Mesenchymal stem cell (in vitro differentiated cells and primary cell): Measurements from ENCODE around the gene TRAPPC2L.

Experiments
- DNase-seq: peaks from one replicate; pipeline ENCODE4 v3.0.0-alpha.2; 2013
- H2AFZ ChIP-seq: one replicate; pipeline ENCODE4 v1.6.1; 2013; ENCODE audit warnings: low read depth, mild to moderate bottlenecking, control low read depth, inconsistent platforms, low read length, moderate library complexity
- H2AK5ac ChIP-seq: 2 replicates; pipeline ENCODE4 v1.6.1; 2013; ENCODE audit warnings: low read length, moderate library complexity, mild to moderate bottlenecking, inconsistent platforms; ENCODE audit not compliant: severe bottlenecking
- H2BK120ac ChIP-seq: one replicate; pipeline ENCODE4 v1.6.1; 2013; ENCODE audit warnings: low read depth, mild to moderate bottlenecking, inconsistent platforms, low read length, moderate library complexity
- H2BK12ac ChIP-seq, 2 experiments: one replicate each; pipeline ENCODE4 v1.6.1; 2013; ENCODE audit warnings: inconsistent platforms in 2 of 2, low read length in 2 of 2, mild to moderate bottlenecking in 2 of 2, moderate library complexity in 2 of 2, control low read depth in 1 of 2
- H2BK15ac ChIP-seq: one replicate; pipeline ENCODE4 v1.6.1; 2013; ENCODE audit warnings: mild to moderate bottlenecking, low read depth, inconsistent platforms; ENCODE audit not compliant: poor library complexity, severe bottlenecking
- H2BK5ac ChIP-seq: 2 replicates; pipeline ENCODE4 v1.6.1; 2013; ENCODE audit warnings: low read depth, mild to moderate bottlenecking, low read length, control low read depth, inconsistent platforms; ENCODE audit not compliant: poor library complexity, severe bottlenecking
- H3K14ac ChIP-seq, 2 experiments: one replicate each; pipeline ENCODE4 v1.6.1; 2013; ENCODE audit warnings: inconsistent platforms in 2 of 2, low read length in 2 of 2, control low read depth in 1 of 2, mild to moderate bottlenecking in 1 of 2, moderate library complexity in 1 of 2
- H3K18ac ChIP-seq, 2 experiments: one replicate each; pipeline ENCODE4 v1.6.1; 2013; ENCODE audit warnings: inconsistent platforms in 2 of 2, low read length in 2 of 2, control low read depth in 1 of 2, low read depth in 1 of 2, mild to moderate bottlenecking in 1 of 2
- H3K23ac ChIP-seq, 2 experiments: one replicate each; pipeline ENCODE4 v1.6.1; 2013; ENCODE audit warnings: inconsistent platforms in 2 of 2, low read length in 2 of 2, mild to moderate bottlenecking in 2 of 2, moderate library complexity in 2 of 2, control low read depth in 1 of 2
- H3K27ac ChIP-seq: 2 replicates; pipeline ENCODE4 v1.5.1; 2013; ENCODE audit warnings: mild to moderate bottlenecking, moderate library complexity, low read length, control low read depth, inconsistent platforms; ENCODE audit not compliant: poor library complexity, severe bottlenecking
- H3K27me3 ChIP-seq, 2 experiments: 2 replicates each; pipeline versions ENCODE4 v1.6.1 to v1.7.0; 2013; ENCODE audit warnings: low read length in 2 of 2, mild to moderate bottlenecking in 2 of 2, moderate library complexity in 2 of 2, control low read depth in 1 of 2, inconsistent platforms in 1 of 2; ENCODE audit not compliant: control insufficient read depth in 1 of 2, insufficient read depth in 1 of 2
- H3K36me3 ChIP-seq, 2 experiments: 2 replicates each; pipeline versions ENCODE4 v1.6.1 to v1.7.0; 2013; ENCODE audit warnings: low read length in 2 of 2, control low read depth in 1 of 2, inconsistent platforms in 1 of 2, low read depth in 1 of 2, mild to moderate bottlenecking in 1 of 2; ENCODE audit not compliant: insufficient read depth in 2 of 2, control insufficient read depth in 1 of 2
- H3K4ac ChIP-seq, 2 experiments: one replicate each; pipeline ENCODE4 v1.6.1; 2013; ENCODE audit warnings: inconsistent platforms in 2 of 2, low read length in 2 of 2, mild to moderate bottlenecking in 2 of 2, moderate library complexity in 2 of 2, control low read depth in 1 of 2, low read depth in 1 of 2
- H3K4me1 ChIP-seq: 2 replicates; pipeline ENCODE4 v1.6.1; 2013; ENCODE audit warnings: low read depth, low read length, control low read depth; ENCODE audit not compliant: control insufficient read depth, insufficient read depth
- H3K4me2 ChIP-seq: 2 replicates; pipeline ENCODE4 v1.6.1; 2013; ENCODE audit warnings: low read length, mild to moderate bottlenecking, inconsistent platforms; ENCODE audit not compliant: poor library complexity, severe bottlenecking
- H3K4me3 ChIP-seq, 2 experiments: 2 replicates each; pipeline versions ENCODE4 v1.5.1 to v1.7.0; 2013; ENCODE audit warnings: low read length in 2 of 2, mild to moderate bottlenecking in 2 of 2, control low read depth in 1 of 2, low read depth in 1 of 2; ENCODE audit not compliant: insufficient read depth in 1 of 2
- H3K79me1 ChIP-seq: replicated peaks from 2 replicates; pipeline ENCODE4 v1.6.1; 2013; ENCODE audit warnings: mild to moderate bottlenecking, control low read depth, low read length, inconsistent platforms; ENCODE audit not compliant: poor library complexity, severe bottlenecking
- H3K9ac ChIP-seq: 2 replicates; pipeline ENCODE4 v1.7.0; 2013; ENCODE audit warnings: mild to moderate bottlenecking, low read length, moderate library complexity
- H3K9me3 ChIP-seq: 2 replicates; pipeline ENCODE4 v1.7.0; 2013; ENCODE audit warnings: mild to moderate bottlenecking, low read length; ENCODE audit not compliant: control insufficient read depth
- H4K8ac ChIP-seq: one replicate; pipeline ENCODE4 v1.6.1; 2013; ENCODE audit warnings: inconsistent platforms, mild to moderate bottlenecking, low read length, moderate library complexity
- H4K91ac ChIP-seq: one replicate; pipeline ENCODE4 v1.6.1; 2013; ENCODE audit warnings: mild to moderate bottlenecking, low read length, inconsistent platforms
- WGBS: methylation state at CpG from one replicate; pipeline ENCODE4 v1.1.7; 2013; ENCODE audit warnings: mixed read lengths; 5-methylcytosine and 5-hydroxymethylcytosine counted together

TRAPPC2L gene

GRCh38 chr16:88885693-88886280, 28.9 kb downstream of the TRAPPC2L start:
- Histone ChIP-seq H3K27me3 (peaks cover 6 to 27% of the 10 kb centered on the region in 2 experiments), H3K79me1 (no peaks in the 10 kb centered on the region), H3K36me3 (no peaks in the 10 kb centered on the region), H2BK15ac (no peak overlapping the region), H3K4me2 (no peak overlapping the region), H2AFZ (no peak overlapping the region), H3K4me3 (no peak overlapping the region), H3K23ac (no peak overlapping the region), H3K9ac (no peak overlapping the region), H2AK5ac (no peak overlapping the region), H2BK12ac (no peak overlapping the region), H3K4ac (no peak overlapping the region), H2BK120ac (no peak overlapping the region), H4K8ac (no peak overlapping the region), H3K18ac (no peak overlapping the region), H3K27ac (no peak overlapping the region), H2BK5ac (no peak overlapping the region), H3K9me3 (no peaks in the 10 kb centered on the region), H3K4me1 (peaks cover 3% of the 10 kb centered on the region), H3K14ac (no peak overlapping the region), H4K91ac (no peak overlapping the region)
- DNase-seq = no peak
- WGBS = 93% methylated on average over 28 of the region's 28 CpGs

DNA sequence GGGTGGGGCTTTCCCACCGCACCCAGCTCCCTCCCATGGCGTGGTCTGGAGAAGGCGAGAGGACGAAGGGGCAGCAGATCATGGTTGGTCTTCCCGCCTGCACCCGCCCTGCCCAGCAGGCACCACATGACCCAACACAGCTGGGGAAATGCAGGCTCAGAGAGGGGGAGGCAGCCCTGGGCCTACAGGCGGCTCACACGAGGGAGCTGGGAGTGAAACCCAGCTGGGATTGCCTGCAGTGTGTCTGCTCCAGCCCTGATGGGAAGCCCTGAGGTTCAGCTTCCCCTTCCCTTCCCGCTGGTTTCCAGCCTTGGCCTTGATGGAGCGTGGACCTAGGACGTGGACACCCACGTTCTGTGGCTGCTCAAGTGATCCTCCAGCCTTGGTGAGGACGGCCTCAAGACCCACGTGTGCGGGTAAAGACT, 29.5 kb downstream of the TRAPPC2L start:
- H3K27me3 ChIP-seq = peaks cover 4 to 28% of the 10 kb centered on the region in 2 experiments
- H2AK5ac ChIP-seq = no peak overlapping the region
- 90% methylated on average over 15 of the region's 15 CpGs for WGBS
- no peak overlapping the region for H4K91ac ChIP-seq
- H3K4me2 ChIP-seq = no peak overlapping the region
- H2BK15ac ChIP-seq = no peak overlapping the region
- no peak overlapping the region for H3K23ac ChIP-seq
- H2BK5ac ChIP-seq = no peak overlapping the region
- no peak overlapping the region for H2BK12ac ChIP-seq
- H3K9me3 ChIP-seq = no peaks in the 10 kb centered on the region
- no peak overlapping the region for H2AFZ ChIP-seq
- peaks cover 3% of the 10 kb centered on the region for H3K4me1 ChIP-seq
- no peak overlapping the region for H3K18ac ChIP-seq
- no peaks in the 10 kb centered on the region for H3K36me3 ChIP-seq
- H3K9ac ChIP-seq = no peak overlapping the region
- no peak for DNase-seq
- H4K8ac ChIP-seq = no peak overlapping the region
- H3K79me1 ChIP-seq = no peaks in the 10 kb centered on the region
- H3K4ac ChIP-seq = no peak overlapping the region
- no peak overlapping the region for H3K14ac ChIP-seq
- no peak overlapping the region for H3K27ac ChIP-seq
- no peak overlapping the region for H2BK120ac ChIP-seq
- no peak overlapping the region for H3K4me3 ChIP-seq

DNA sequence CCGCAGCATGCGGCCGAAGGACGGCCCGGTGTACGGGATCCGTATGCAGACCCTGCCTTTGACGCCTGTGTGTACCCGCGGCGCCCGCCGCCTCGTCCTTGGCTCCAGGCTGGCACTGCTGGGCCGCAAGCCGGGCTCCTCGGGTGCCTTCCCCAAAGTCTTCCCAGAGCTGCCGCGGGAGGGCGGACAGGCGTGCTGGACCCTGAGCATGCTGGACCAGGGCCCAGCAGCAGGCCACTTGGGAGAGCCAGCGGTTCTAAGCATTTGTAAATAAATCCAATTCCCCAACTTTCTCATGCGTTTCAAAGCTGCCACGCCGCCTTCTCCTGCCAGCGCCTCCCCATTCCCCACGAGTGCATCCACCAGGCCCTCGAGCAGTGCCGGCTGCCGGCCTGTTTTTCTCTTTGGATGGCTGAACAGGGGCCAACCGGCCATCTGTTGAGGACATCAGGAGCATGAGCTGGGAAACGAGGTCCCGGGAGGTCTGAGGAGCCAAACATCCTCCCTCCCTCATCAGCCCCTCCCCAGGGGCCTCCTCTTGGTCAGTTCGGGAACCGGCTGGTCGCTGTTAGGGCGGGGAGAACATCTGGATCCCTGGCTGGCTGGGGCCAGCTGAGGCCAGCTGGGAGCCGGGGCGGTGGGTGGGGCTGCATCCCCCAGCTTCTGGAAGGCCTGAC, 30.1 kb downstream of the TRAPPC2L start:
- H3K23ac ChIP-seq = no peak overlapping the region
- H3K4me3 ChIP-seq = no peak overlapping the region
- no peak overlapping the region for H4K8ac ChIP-seq
- no peaks in the 10 kb centered on the region for H3K9me3 ChIP-seq
- no peak overlapping the region for H3K14ac ChIP-seq
- no peaks in the 10 kb centered on the region for H3K36me3 ChIP-seq
- H2AK5ac ChIP-seq = no peak overlapping the region
- WGBS = 85% methylated on average over 39 of the region's 39 CpGs
- H3K18ac ChIP-seq = no peak overlapping the region
- H2BK5ac ChIP-seq = no peak overlapping the region
- DNase-seq = peak; percentile 26
- H3K4me1 ChIP-seq = peaks cover 3% of the 10 kb centered on the region
- H3K4me2 ChIP-seq = no peak overlapping the region
- H4K91ac ChIP-seq = no peak overlapping the region
- no peak overlapping the region for H2BK120ac ChIP-seq
- H3K4ac ChIP-seq = no peak overlapping the region
- H2BK15ac ChIP-seq = no peak overlapping the region
- peaks cover 4 to 32% of the 10 kb centered on the region in 2 experiments for H3K27me3 ChIP-seq
- H3K79me1 ChIP-seq = no peaks in the 10 kb centered on the region
- H3K9ac ChIP-seq = no peak overlapping the region
- no peak overlapping the region for H2BK12ac ChIP-seq
- no peak overlapping the region for H2AFZ ChIP-seq
- H3K27ac ChIP-seq = no peak overlapping the region

DNA sequence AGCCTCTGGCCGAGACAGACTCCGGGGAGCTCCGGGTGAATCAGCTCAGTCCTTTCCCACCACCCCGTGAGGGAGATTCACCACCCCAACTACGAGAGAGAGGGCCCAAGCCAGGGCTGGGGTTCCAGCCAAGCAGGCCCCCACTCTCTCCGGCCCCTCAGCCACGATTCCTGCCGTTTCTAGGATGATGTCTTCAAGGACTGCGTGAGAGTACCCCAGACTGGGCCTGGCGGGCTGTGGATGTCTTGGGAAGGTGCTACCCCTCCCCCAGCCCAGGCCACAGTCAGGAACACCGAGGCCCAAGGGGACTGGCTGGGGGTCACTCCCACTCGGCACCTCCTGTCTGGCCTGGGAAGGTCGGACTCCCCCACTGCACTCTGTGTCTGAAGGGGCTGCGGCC, 31.1 kb downstream of the TRAPPC2L start:
- Histone ChIP-seq H2AK5ac (no peak overlapping the region), H3K4me3 (no peak overlapping the region), H2BK15ac (no peak overlapping the region), H3K18ac (no peak overlapping the region), H3K4ac (no peak overlapping the region), H3K14ac (no peak overlapping the region), H3K4me2 (no peak overlapping the region), H4K91ac (no peak overlapping the region), H3K27me3 (peaks cover 8 to 38% of the 10 kb centered on the region in 2 experiments), H3K23ac (no peak overlapping the region), H3K36me3 (no peaks in the 10 kb centered on the region), H3K27ac (no peak overlapping the region), H3K4me1 (no peaks in the 10 kb centered on the region), H2BK12ac (no peak overlapping the region), H3K9me3 (no peaks in the 10 kb centered on the region), H2BK120ac (no peak overlapping the region), H3K79me1 (no peaks in the 10 kb centered on the region), H3K9ac (no peak overlapping the region), H2BK5ac (no peak overlapping the region), H2AFZ (no peak overlapping the region), H4K8ac (no peak overlapping the region)
- no peak for DNase-seq
- WGBS = 86% methylated on average over 10 of the region's 14 CpGs
